ENCODE results near the gene SART1.

The SART1 gene

DNA sequence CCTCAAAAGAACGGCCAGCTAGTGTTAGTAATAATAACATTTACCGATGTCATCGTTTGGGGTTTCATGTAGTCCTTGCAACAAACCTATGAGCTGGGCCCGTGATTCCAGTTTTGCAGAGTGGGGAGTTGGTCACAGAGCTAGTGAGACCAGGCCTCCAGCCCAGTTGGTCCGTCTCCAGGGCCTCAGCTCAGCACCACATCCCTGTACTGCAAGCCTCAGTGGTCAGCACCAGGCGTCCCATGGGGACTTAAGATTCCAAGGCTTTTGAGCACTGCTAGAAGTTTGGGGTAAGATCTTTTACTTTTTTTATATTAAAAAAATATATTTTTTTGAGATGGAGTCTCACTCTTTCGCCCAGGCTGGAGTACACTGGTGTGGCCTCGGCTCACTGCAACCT lies 17.3 kb upstream of the SART1 start:
- TF ChIP-seq, protein P1, sequence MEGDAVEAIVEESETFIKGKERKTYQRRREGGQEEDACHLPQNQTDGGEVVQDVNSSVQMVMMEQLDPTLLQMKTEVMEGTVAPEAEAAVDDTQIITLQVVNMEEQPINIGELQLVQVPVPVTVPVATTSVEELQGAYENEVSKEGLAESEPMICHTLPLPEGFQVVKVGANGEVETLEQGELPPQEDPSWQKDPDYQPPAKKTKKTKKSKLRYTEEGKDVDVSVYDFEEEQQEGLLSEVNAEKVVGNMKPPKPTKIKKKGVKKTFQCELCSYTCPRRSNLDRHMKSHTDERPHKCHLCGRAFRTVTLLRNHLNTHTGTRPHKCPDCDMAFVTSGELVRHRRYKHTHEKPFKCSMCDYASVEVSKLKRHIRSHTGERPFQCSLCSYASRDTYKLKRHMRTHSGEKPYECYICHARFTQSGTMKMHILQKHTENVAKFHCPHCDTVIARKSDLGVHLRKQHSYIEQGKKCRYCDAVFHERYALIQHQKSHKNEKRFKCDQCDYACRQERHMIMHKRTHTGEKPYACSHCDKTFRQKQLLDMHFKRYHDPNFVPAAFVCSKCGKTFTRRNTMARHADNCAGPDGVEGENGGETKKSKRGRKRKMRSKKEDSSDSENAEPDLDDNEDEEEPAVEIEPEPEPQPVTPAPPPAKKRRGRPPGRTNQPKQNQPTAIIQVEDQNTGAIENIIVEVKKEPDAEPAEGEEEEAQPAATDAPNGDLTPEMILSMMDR (conservative IDR thresholded peaks at IDR 0.05; ENCODE audit: control insufficient read depth, insufficient read depth, low read depth, low read length): no peak
- no peak for DNase-seq (ENCODE audit: low read depth)
- H3K4me3 ChIP-seq (ENCODE audit: control insufficient read depth, low read depth, low read length): no peak overlapping the region

DNA sequence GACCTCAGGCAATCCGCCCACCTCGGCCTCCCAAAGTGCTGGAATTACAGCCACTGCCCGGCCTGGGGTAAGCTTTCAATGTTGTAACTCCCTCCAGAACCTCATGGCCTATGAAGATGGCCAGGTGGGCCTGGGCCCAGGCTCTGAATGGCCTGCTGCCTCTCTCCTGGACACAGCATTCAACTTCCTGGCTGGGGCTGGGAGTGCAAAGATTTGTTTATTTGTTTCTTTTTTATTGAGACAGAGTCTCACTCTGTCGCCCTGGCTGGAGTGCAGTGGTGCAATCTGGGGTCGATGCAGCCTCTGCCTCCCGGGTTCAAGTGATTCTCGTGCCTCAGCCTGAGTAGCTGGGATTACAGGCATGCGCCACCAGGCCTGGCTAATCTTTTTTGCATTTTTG lies 16.8 kb upstream of the SART1 start:
- no peak overlapping the region for H3K4me3 ChIP-seq (ENCODE audit: control insufficient read depth, low read depth, low read length)
- DNase-seq (ENCODE audit: low read depth): no peak
- TF ChIP-seq, protein P1 (conservative IDR thresholded peaks at IDR 0.05; ENCODE audit: control insufficient read depth, insufficient read depth, low read depth, low read length): no peak

DNA sequence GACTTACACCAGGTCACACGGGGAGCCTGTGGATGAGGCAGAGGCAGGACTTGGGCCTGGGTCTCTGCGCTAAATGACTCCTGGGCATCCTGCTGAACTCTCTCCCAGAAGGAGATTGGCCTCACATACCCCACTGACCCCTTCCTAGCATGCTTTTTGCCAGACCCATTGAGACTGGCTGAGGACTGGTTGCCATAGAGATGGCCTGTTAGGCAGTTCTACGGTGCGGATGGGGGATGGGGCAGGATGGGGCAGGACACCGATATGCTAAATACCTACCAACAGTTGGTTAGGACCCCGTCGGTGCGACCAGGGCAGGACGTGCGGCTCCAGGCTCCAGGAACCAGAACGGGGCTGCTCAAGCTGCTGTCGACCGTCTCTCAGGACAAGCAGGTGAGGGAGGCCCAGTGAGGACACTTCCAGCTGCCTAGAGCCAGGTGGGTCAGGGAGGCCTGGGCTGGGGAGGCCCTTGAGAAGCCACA lies 16.1 kb upstream of the SART1 start, which contains the start of gene TSGA10IP:
TSGA10IP (plus strand) TSS at position 51 of the 482 bp plus-strand sequence; CDS start at position 247, 196 bp downstream.
- no peak for DNase-seq (ENCODE audit: low read depth)
- H3K4me3 ChIP-seq (ENCODE audit: control insufficient read depth, low read depth, low read length): no peak within 1 kb of the TSS
- TF ChIP-seq, protein P1 (conservative IDR thresholded peaks at IDR 0.05; ENCODE audit: control insufficient read depth, insufficient read depth, low read depth, low read length): no peak

DNA sequence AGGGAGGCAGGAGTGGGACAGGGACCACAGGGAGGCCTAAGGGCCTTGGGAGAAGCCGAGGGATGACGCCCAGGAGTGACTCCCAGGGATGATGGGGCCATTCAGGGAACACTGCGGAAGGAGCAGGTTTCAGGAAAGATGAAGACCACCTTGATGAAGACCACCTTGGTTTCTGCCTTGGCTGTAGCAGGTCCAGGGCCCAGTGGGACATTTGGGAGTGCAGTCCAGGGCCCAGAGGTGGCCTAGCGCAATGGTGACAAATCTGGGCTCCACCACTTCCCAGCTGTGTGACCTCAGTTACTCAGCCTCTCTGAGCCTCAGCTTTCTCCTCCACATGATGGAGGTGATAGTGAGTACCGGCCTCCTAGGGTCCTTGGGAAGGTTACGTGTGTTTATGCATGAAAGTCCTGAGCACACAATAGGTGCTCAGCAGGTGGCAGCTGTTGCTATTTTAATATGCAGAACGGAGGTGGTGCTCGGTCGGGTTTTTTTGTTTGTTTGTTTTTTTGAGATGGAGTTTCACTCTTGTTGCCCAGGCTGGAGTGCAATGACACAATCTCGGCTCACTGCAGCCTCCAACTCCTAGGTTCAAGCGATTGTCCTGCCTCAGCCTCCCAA lies 15.5 kb upstream of the SART1 start:
- no peak for DNase-seq (ENCODE audit: low read depth)
- H3K4me3 ChIP-seq (ENCODE audit: control insufficient read depth, low read depth, low read length): no peak overlapping the region
- TF ChIP-seq, protein P1 (conservative IDR thresholded peaks at IDR 0.05; ENCODE audit: control insufficient read depth, insufficient read depth, low read depth, low read length): no peak

DNA sequence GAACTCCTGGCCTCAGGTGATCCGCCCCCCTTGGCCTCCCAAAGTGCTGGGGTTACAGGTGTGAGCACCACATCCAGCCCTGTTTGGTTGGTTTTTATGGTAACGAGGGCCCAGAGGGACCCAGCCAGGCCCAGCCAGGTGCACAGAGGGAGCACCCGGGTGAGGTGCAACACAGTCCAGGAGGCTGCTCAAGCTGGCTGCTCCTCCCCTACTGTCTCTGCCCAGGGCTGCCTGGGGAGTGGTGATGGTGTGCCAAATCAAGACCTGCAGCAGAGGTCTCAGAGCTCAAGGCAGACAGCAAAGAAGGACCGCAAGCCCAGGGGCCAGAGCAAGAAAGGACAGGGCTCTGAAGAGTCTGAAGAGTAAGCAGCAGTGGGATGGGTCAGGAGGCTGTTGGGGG lies 14.9 kb upstream of the SART1 start:
- TF ChIP-seq, protein P1 (conservative IDR thresholded peaks at IDR 0.05; ENCODE audit: control insufficient read depth, insufficient read depth, low read depth, low read length): no peak
- no peak for DNase-seq (ENCODE audit: low read depth)
- H3K4me3 ChIP-seq (ENCODE audit: control insufficient read depth, low read depth, low read length): no peak overlapping the region

DNA sequence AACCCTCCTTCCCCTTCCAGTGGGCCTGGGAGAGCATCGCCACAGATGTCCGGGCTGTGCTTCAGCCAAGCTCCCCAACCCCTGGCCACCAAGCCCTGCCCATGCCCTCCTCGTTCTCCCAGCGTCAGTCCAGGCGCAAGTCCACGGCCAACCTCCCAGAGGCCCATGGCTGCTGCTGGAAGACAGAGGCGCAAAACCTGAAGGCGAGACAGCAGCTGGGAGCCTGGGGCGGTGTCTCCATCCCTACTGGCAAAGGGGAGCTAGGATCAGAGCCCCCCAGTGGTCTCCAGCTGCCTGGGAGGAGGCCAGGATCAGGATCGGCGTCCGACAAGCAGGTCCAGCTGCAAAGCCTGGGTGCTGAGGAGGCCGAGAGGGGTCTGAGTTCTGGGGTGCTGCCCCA lies 14.4 kb upstream of the SART1 start:
- TF ChIP-seq, protein P1 (conservative IDR thresholded peaks at IDR 0.05; ENCODE audit: control insufficient read depth, insufficient read depth, low read depth, low read length): no peak
- no peak for DNase-seq (ENCODE audit: low read depth)
- no peak overlapping the region for H3K4me3 ChIP-seq (ENCODE audit: control insufficient read depth, low read depth, low read length)
